HepG2 (cell line): ENCODE measurements around the gene KRT32. TPM values are rescaled to one million over a fixed set of nuclear protein-coding genes. Genes with fewer than 3 reads are reported as not detected.

ENCODE experiments used
- ATAC-seq: fragments of 200-7000 bp; cut with Tn5 transposase; 3 replicates; pipeline ENCODE4 v1.9.1; 2020; ENCODE audit warnings: mild to moderate bottlenecking, moderate library complexity
- BruUV-seq: library from RNA; stranded (reverse); fragments of 400-500 nt; replicated peaks from 2 replicates; lab custom pipeline; 2021; lab: Mats Ljungman, UMichigan
- CTCF ChIA-PET: fragments of 300-600 bp; formaldehyde crosslinking; extraction: SDS; loops from one replicate; lab custom pipeline; 2021; ENCODE audit warnings: low total read pairs, inconsistent platforms, low intra/inter-chr PET ratio; lab: Yijun Ruan, JAX
- POLR2A ChIA-PET: fragments of 350-600 bp; sonication (Branson Sonifier 250); formaldehyde crosslinking; loops from one replicate; lab custom pipeline; 2020; ENCODE audit warnings: antibody characterized with exemption, inconsistent platforms; lab: Yijun Ruan, JAX
- DNase-seq: peaks from one replicate; pipeline ENCODE4 v3.0.0-alpha.2; 2015; ENCODE audit warnings: low spot score
- FAIRE-seq: peaks from 3 replicates; lab custom pipeline; 2011; peaks lifted over from hg19 to GRCh38; lab: Jason Lieb, UNC
- H2AFZ ChIP-seq: one replicate; pipeline ENCODE4 v1.6.1; 2011; ENCODE audit warnings: low read length, inconsistent platforms
- H3K27ac ChIP-seq: fragments of 300-600 bp; 3 replicates; pipeline ENCODE4 v1.8.0; 2011; ENCODE audit warnings: mixed run types, mild to moderate bottlenecking, mixed read lengths, low read length, inconsistent platforms; ENCODE audit not compliant: insufficient read depth; ENCODE audit errors: extremely low read length
- H3K27me3 ChIP-seq, 2 experiments: fragments of 200-600 bp in 1 of 2; 2 replicates in 1 of 2; 3 replicates in 1 of 2; pipeline versions ENCODE4 v1.6.0 to v1.8.0; 2011; ENCODE audit warnings: low read length in 2 of 2, mild to moderate bottlenecking in 2 of 2, moderate library complexity in 2 of 2, inconsistent platforms in 1 of 2; ENCODE audit not compliant: insufficient read depth in 2 of 2, control insufficient read depth in 1 of 2
- H3K36me3 ChIP-seq, 2 experiments: fragments of 200-600 bp in 1 of 2; replicated peaks in 1 of 2; 2 replicates in 1 of 2; 3 replicates in 1 of 2; pipeline versions ENCODE4 v1.5.1 to v1.8.0; 2011; ENCODE audit warnings: low read length in 2 of 2, inconsistent platforms in 1 of 2; ENCODE audit not compliant: insufficient read depth in 2 of 2, control insufficient read depth in 1 of 2
- H3K4me1 ChIP-seq: 2 replicates; pipeline ENCODE4 v1.5.1; 2012; ENCODE audit warnings: low read length, inconsistent platforms; ENCODE audit not compliant: insufficient read depth
- H3K4me2 ChIP-seq: 2 replicates; pipeline ENCODE4 v1.6.0; 2011; ENCODE audit warnings: low read depth, low read length, inconsistent platforms
- H3K4me3 ChIP-seq, 3 experiments: fragments of 200-600 bp in 1 of 3; sonication (generic), shearing (Covaris generic) in 1 of 3; replicated peaks in 1 of 3; 2 replicates each; pipeline ENCODE4 v1.5.1; 2011 to 2016; ENCODE audit warnings: low read length in 3 of 3, inconsistent platforms in 2 of 3, low read depth in 2 of 3, mild to moderate bottlenecking in 2 of 3, control low read depth in 1 of 3, mixed read lengths in 1 of 3; ENCODE audit not compliant: insufficient read depth in 1 of 3
- H3K79me2 ChIP-seq: one replicate; pipeline ENCODE4 v1.6.1; 2011; ENCODE audit warnings: low read length, inconsistent platforms; ENCODE audit not compliant: insufficient read depth
- H3K9ac ChIP-seq: 2 replicates; pipeline ENCODE4 v1.6.0; 2011; ENCODE audit warnings: mild to moderate bottlenecking, low read depth, low read length, inconsistent platforms; ENCODE audit not compliant: insufficient read depth
- H3K9me3 ChIP-seq: 2 replicates; pipeline ENCODE4 v1.5.1; 2012; ENCODE audit warnings: mild to moderate bottlenecking, low read length
- H4K20me1 ChIP-seq: 2 replicates; pipeline ENCODE4 v1.6.0; 2011; ENCODE audit warnings: inconsistent platforms, mild to moderate bottlenecking, low read length, moderate library complexity; ENCODE audit not compliant: insufficient read depth
- ADNP ChIP-seq: sonication (generic); formaldehyde crosslinking; IDR thresholded peaks from 2 replicates; pipeline ENCODE4 v1.4.0; 2020; ENCODE audit warnings: missing genetic modification reagents
- AKAP8 ChIP-seq: sonication (generic); formaldehyde crosslinking; IDR thresholded peaks from 2 replicates; pipeline ENCODE4 v1.5.1; 2020; ENCODE audit warnings: mild to moderate bottlenecking, missing genetic modification reagents
- ASH2L ChIP-seq: fragments of 300-600, 200-600 bp; sonication (generic); IDR thresholded peaks from 2 replicates; pipeline ENCODE4 v1.7.0; 2017; ENCODE audit warnings: low read depth, mild to moderate bottlenecking, moderate library complexity, mixed read lengths, low read length; ENCODE audit not compliant: insufficient read length
- GABPB1 ChIP-seq: IDR thresholded peaks from 2 replicates; pipeline ENCODE4 v1.6.1; 2016; ENCODE audit warnings: mild to moderate bottlenecking, missing genetic modification reagents, moderate library complexity, missing compliant biosample characterization
- PRPF4 ChIP-seq: fragments of 200-400 bp; formaldehyde crosslinking; IDR thresholded peaks from 2 replicates; pipeline ENCODE4 v1.6.1; 2016; ENCODE audit warnings: low read length, low read depth; ENCODE audit not compliant: poor library complexity, severe bottlenecking
- RFX3 ChIP-seq: IDR thresholded peaks from 2 replicates; pipeline ENCODE4 v1.6.1; 2016; ENCODE audit warnings: missing biosample characterization, missing genetic modification reagents
- TEAD3 ChIP-seq: optimal IDR thresholded peaks from 2 replicates; pipeline ENCODE3; 2016; ENCODE audit warnings: borderline replicate concordance
- ZNF839 ChIP-seq: sonication (generic); formaldehyde crosslinking; IDR thresholded peaks from 2 replicates; pipeline ENCODE4 v1.4.0; 2020; ENCODE audit warnings: missing genetic modification reagents, mild to moderate bottlenecking, borderline replicate concordance
- WGBS: methylation state at CpG from one replicate; pipeline ENCODE4 v1.1.6; 2017; ENCODE audit warnings: low lambda C conversion rate; 5-methylcytosine and 5-hydroxymethylcytosine counted together
- in situ Hi-C: cut with HindIII; loops from 2 replicates; pipeline ENCODE4 v1.10.0; 2017; ENCODE audit warnings: low pct_unique_long_range_greater_than_20kb; ENCODE audit not compliant: extremely low pct_ligation_motif_present
- intact Hi-C: fragments of 100-400 bp; cut with micrococcal nuclease; formaldehyde crosslinking; loops from one replicate; pipeline ENCODE4 v1.10.0; 2022; ENCODE audit not compliant: unreplicated experiment
- polyA plus RNA-seq, 8 experiments: library from polyadenylated mRNA; depleted of rRNA in 3 of 8; stranded (reverse) in 7 of 8; unstranded in 1 of 8; fragments of >200 nt; fragmentation: Illumina TruSeq in 4 of 8; extraction: Trizol in 4 of 8; gene quantifications; 2 replicates each; pipeline versions ENCODE4 v1.2.1 to v1.2.3, GENCODE V29; 2011 to 2016; ENCODE audit warnings: low read depth in 4 of 8, missing spikeins in 1 of 8, mixed read lengths in 1 of 8; ENCODE audit not compliant: insufficient read depth in 1 of 8
- total RNA-seq, 5 experiments: library from RNA; depleted of rRNA; stranded (reverse); fragments of >200 nt; fragmentation: Illumina TruSeq; extraction: Trizol; gene quantifications; 2 replicates each; pipeline ENCODE4 v1.2.3, GENCODE V29; 2016; ENCODE audit warnings: low read depth in 1 of 5
- TF ChIP-seq, protein P1 (sequence below): sonication (generic); formaldehyde crosslinking; IDR thresholded peaks from 2 replicates; pipeline ENCODE4 v1.4.0; 2020; ENCODE audit warnings: missing genetic modification reagents
- TF ChIP-seq, protein P2 (sequence below): sonication (generic); formaldehyde crosslinking; IDR thresholded peaks from 2 replicates; pipeline ENCODE4 v1.4.0; 2020; ENCODE audit warnings: mild to moderate bottlenecking, missing genetic modification reagents
- TF ChIP-seq, protein P3 (sequence below): sonication (generic); formaldehyde crosslinking; IDR thresholded peaks from 2 replicates; pipeline ENCODE4 v1.4.0; 2020; ENCODE audit warnings: missing genetic modification reagents, mild to moderate bottlenecking, borderline replicate concordance

KRT32 gene
- total and polyA plus RNA-seq, 2 of the 13 experiments (the other 11 are each of a cell fraction or from before 2014, with no cell fraction given) = not detected

DNA sequence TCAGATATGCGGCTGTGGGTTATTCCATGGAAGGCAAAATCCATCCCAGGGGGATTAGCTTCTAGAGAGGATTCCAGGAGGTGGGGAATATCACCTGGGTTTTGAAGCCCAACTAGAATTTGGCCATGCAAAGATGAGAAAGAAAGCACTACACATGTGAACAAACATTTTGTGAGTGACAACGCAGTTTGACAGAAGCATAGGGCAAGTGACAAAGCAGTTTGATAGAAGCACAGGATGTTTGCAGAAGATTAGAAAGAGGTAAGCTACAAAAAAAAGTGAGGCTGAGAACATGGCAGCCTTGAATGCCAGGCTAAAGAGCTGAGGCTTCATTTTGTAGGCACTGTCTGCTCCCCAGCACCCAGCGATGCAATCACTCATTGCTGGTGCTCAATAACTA is 14.1 kb downstream of the KRT32 start:
- CTCF ChIA-PET = no interaction called here
- DNase-seq = no peak
- Histone ChIP-seq H4K20me1 (no peaks in the 10 kb centered on the region), H3K4me2 (no peak overlapping the region), H3K9me3 (no peaks in the 10 kb centered on the region), H3K9ac (no peak overlapping the region), H3K27me3 (peaks cover 0 to 4% of the 10 kb centered on the region in 2 experiments; a peak in 1 of 5 replicates), H3K4me1 (no peaks in the 10 kb centered on the region), H3K36me3 (no peaks in the 10 kb centered on the region), H2AFZ (no peak overlapping the region), H3K79me2 (no peaks in the 10 kb centered on the region), H3K27ac (no peak overlapping the region), H3K4me3 (no peak overlapping the region)
- POLR2A ChIA-PET = no interaction called here
- intact Hi-C loops = no loop called here
- in situ Hi-C loops = no loop called here
- no peak for ATAC-seq
- WGBS = 25% methylated on average over 3 of the region's 3 CpGs
- BruUV-seq = no TSS peak
- FAIRE-seq = no peak
- TF ChIP-seq PRPF4 (no peak), ASH2L (no peak), GABPB1 (CRISPR knock-in tag) (no peak), AKAP8 (no peak), TEAD3 (CRISPR knock-in tag) (no peak), ADNP (CRISPR knock-in tag) (no peak), RFX3 (no peak), ZNF839 (no peak)
- TF ChIP-seq, protein P1, sequence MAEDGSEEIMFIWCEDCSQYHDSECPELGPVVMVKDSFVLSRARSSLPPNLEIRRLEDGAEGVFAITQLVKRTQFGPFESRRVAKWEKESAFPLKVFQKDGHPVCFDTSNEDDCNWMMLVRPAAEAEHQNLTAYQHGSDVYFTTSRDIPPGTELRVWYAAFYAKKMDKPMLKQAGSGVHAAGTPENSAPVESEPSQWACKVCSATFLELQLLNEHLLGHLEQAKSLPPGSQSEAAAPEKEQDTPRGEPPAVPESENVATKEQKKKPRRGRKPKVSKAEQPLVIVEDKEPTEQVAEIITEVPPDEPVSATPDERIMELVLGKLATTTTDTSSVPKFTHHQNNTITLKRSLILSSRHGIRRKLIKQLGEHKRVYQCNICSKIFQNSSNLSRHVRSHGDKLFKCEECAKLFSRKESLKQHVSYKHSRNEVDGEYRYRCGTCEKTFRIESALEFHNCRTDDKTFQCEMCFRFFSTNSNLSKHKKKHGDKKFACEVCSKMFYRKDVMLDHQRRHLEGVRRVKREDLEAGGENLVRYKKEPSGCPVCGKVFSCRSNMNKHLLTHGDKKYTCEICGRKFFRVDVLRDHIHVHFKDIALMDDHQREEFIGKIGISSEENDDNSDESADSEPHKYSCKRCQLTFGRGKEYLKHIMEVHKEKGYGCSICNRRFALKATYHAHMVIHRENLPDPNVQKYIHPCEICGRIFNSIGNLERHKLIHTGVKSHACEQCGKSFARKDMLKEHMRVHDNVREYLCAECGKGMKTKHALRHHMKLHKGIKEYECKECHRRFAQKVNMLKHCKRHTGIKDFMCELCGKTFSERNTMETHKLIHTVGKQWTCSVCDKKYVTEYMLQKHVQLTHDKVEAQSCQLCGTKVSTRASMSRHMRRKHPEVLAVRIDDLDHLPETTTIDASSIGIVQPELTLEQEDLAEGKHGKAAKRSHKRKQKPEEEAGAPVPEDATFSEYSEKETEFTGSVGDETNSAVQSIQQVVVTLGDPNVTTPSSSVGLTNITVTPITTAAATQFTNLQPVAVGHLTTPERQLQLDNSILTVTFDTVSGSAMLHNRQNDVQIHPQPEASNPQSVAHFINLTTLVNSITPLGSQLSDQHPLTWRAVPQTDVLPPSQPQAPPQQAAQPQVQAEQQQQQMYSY (CRISPR knock-in tag) = no peak
- TF ChIP-seq, protein P2, sequence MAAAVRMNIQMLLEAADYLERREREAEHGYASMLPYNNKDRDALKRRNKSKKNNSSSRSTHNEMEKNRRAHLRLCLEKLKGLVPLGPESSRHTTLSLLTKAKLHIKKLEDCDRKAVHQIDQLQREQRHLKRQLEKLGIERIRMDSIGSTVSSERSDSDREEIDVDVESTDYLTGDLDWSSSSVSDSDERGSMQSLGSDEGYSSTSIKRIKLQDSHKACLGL = no peak
- TF ChIP-seq, protein P3, sequence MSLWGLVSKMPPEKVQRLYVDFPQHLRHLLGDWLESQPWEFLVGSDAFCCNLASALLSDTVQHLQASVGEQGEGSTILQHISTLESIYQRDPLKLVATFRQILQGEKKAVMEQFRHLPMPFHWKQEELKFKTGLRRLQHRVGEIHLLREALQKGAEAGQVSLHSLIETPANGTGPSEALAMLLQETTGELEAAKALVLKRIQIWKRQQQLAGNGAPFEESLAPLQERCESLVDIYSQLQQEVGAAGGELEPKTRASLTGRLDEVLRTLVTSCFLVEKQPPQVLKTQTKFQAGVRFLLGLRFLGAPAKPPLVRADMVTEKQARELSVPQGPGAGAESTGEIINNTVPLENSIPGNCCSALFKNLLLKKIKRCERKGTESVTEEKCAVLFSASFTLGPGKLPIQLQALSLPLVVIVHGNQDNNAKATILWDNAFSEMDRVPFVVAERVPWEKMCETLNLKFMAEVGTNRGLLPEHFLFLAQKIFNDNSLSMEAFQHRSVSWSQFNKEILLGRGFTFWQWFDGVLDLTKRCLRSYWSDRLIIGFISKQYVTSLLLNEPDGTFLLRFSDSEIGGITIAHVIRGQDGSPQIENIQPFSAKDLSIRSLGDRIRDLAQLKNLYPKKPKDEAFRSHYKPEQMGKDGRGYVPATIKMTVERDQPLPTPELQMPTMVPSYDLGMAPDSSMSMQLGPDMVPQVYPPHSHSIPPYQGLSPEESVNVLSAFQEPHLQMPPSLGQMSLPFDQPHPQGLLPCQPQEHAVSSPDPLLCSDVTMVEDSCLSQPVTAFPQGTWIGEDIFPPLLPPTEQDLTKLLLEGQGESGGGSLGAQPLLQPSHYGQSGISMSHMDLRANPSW (CRISPR knock-in tag) = no peak
